Measurements from ENCODE around the gene SLC2A11.
"Not testable (repeated sequence)": the region's sequence is repeated elsewhere in the genome, so short reads cannot be mapped to it uniquely, and the experiment has no call there.

SLC2A11 gene

GRCh38 chr22:23910496-23911190, 53.0 kb downstream of the SLC2A11 start:
- no peak for DNase-seq

- no peak for DNase-seq
These were observed 53.8 kb downstream of the SLC2A11 start for GRCh38 chr22:23911318-23911980.

- no peak for DNase-seq
These were observed 54.7 kb downstream of the SLC2A11 start for GRCh38 chr22:23912293-23912903.

GRCh38 chr22:23913306-23913660, 55.6 kb downstream of the SLC2A11 start:
- no peak for DNase-seq

- peak; percentile 83 for DNase-seq
These were observed 56.1 kb downstream of the SLC2A11 start for GRCh38 chr22:23913661-23914353.

GRCh38 chr22:23915290-23915689, 57.6 kb downstream of the SLC2A11 start:
- DNase-seq = no peak

- not testable (repeated sequence) for DNase-seq
These were observed 62.6 kb downstream of the SLC2A11 start for GRCh38 chr22:23920267-23920611.

GRCh38 chr22:23921586-23922201, 64.0 kb downstream of the SLC2A11 start:
- not testable (repeated sequence) for DNase-seq

- no peak for DNase-seq
These were observed 65.2 kb downstream of the SLC2A11 start for GRCh38 chr22:23922921-23923320.

- no peak for DNase-seq
These were observed 67.4 kb downstream of the SLC2A11 start for GRCh38 chr22:23925020-23925606.

GRCh38 chr22:23926561-23926960, 68.9 kb downstream of the SLC2A11 start:
- no peak for DNase-seq
